ENCODE data around the gene GPSM1.

DNA sequence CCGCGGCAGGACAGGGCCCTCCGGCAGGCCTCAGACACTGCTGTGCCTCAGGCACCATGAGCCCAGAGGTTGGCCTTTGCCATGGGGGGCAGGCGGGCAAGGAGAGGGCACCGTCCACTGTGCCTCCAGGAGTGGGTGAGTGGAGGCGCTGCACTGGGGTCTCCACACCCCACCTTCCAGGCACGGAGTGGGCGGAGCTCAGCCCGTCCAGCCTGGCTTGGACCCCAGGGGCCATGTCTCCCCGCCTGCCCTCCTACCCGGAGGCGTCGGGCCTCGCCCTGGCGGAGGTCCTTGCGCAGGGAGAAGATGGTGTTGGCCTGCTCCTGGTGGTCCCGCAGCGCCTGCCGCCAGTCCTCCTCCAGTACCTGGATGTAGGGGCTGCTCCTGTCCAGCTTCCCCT is 42.7 kb downstream of the GPSM1 start:
- TF ChIP-seq ZFX (IDR thresholded peaks at IDR 0.05) = no peak
- TF ChIP-seq, protein P1, sequence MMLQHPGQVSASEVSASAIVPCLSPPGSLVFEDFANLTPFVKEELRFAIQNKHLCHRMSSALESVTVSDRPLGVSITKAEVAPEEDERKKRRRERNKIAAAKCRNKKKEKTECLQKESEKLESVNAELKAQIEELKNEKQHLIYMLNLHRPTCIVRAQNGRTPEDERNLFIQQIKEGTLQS (IDR thresholded peaks at IDR 0.05) = no peak
- TF ChIP-seq POLR2A (IDR thresholded peaks at IDR 0.05; ENCODE audit: borderline replicate concordance, extremely low read depth, insufficient read depth, insufficient read length) = no peak
- TF ChIP-seq, protein P2, sequence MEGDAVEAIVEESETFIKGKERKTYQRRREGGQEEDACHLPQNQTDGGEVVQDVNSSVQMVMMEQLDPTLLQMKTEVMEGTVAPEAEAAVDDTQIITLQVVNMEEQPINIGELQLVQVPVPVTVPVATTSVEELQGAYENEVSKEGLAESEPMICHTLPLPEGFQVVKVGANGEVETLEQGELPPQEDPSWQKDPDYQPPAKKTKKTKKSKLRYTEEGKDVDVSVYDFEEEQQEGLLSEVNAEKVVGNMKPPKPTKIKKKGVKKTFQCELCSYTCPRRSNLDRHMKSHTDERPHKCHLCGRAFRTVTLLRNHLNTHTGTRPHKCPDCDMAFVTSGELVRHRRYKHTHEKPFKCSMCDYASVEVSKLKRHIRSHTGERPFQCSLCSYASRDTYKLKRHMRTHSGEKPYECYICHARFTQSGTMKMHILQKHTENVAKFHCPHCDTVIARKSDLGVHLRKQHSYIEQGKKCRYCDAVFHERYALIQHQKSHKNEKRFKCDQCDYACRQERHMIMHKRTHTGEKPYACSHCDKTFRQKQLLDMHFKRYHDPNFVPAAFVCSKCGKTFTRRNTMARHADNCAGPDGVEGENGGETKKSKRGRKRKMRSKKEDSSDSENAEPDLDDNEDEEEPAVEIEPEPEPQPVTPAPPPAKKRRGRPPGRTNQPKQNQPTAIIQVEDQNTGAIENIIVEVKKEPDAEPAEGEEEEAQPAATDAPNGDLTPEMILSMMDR (IDR thresholded peaks at IDR 0.05 in 2 of 3, conservative IDR thresholded peaks at IDR 0.05 in 1 of 3; ENCODE audit: borderline replicate concordance in 1 of 3, insufficient read depth in 1 of 3, low read depth in 2 of 3, low read length in 2 of 3) = no peak
- no peak for TF ChIP-seq EZH2phosphoT487 (IDR thresholded peaks at IDR 0.05; ENCODE audit: borderline replicate concordance)
- no peak for TF ChIP-seq EZH2 (IDR thresholded peaks at IDR 0.05)
- TF ChIP-seq, protein P3, sequence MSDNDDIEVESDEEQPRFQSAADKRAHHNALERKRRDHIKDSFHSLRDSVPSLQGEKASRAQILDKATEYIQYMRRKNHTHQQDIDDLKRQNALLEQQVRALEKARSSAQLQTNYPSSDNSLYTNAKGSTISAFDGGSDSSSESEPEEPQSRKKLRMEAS (IDR thresholded peaks at IDR 0.05) = no peak

Data from HCT116 (cell line).